K562 (cell line): ENCODE results near the gene AJM1. TPM values are rescaled to one million over a fixed set of nuclear protein-coding genes. Genes with fewer than 3 reads are reported as not detected.

Experiments
- BCOR ChIP-seq: fragments of 450-650 bp; IDR thresholded peaks from 2 replicates; pipeline ENCODE4 v1.6.1; 2016
- COPS2 ChIP-seq: fragments of 450-650 bp; conservative IDR thresholded peaks from 2 replicates; pipeline ENCODE4 v1.6.1; 2016; ENCODE audit warnings: mild to moderate bottlenecking, moderate library complexity
- ETS2 ChIP-seq: IDR thresholded peaks from 2 replicates; pipeline ENCODE4 v1.6.1; 2016; ENCODE audit warnings: borderline replicate concordance, missing genetic modification characterization, mild to moderate bottlenecking, moderate library complexity, missing compliant biosample characterization; ENCODE audit not compliant: poor library complexity, severe bottlenecking
- GABPA ChIP-seq: fragments of 200-800 bp; sonication (Bioruptor generic); conservative IDR thresholded peaks from 2 replicates; pipeline ENCODE4 v1.6.1; 2016; ENCODE audit warnings: low read depth, missing genetic modification characterization, missing compliant biosample characterization
- HMGN3 ChIP-seq: IDR thresholded peaks from 2 replicates; pipeline ENCODE4 v1.6.1; 2011; ENCODE audit warnings: borderline replicate concordance, low read depth, mild to moderate bottlenecking, mixed read lengths, low read length; ENCODE audit not compliant: insufficient read length; ENCODE audit errors: extremely low read depth
- ILF3 ChIP-seq: fragments of 450-650 bp; IDR thresholded peaks from 2 replicates; pipeline ENCODE4 v1.6.1; 2018; ENCODE audit warnings: antibody characterized with exemption, mild to moderate bottlenecking, moderate library complexity, borderline replicate concordance
- LCOR ChIP-seq: sonication (generic); formaldehyde crosslinking; IDR thresholded peaks from 2 replicates; pipeline ENCODE4 v1.8.0; 2022; ENCODE audit warnings: mild to moderate bottlenecking, missing genetic modification reagents
- SAFB2 ChIP-seq: fragments of 200-400 bp; formaldehyde crosslinking; IDR thresholded peaks from 2 replicates; pipeline ENCODE4 v1.6.1; 2018; ENCODE audit warnings: borderline replicate concordance, low read length, low read depth, moderate library complexity; ENCODE audit not compliant: severe bottlenecking
- SP2 ChIP-seq: IDR thresholded peaks from 2 replicates; pipeline ENCODE4 v1.6.1; 2011; ENCODE audit warnings: mild to moderate bottlenecking, low read depth, low read length, moderate library complexity; ENCODE audit not compliant: poor library complexity, severe bottlenecking; ENCODE audit errors: extremely low read depth
- SRSF7 ChIP-seq: fragments of 200-400 bp; formaldehyde crosslinking; optimal IDR thresholded peaks from 2 replicates; pipeline ENCODE3; 2017; ENCODE audit warnings: mild to moderate bottlenecking, low read depth, low read length
- TAF9B ChIP-seq: fragments of 450-650 bp; IDR thresholded peaks from 2 replicates; pipeline ENCODE4 v1.6.1; 2018; ENCODE audit warnings: mild to moderate bottlenecking; ENCODE audit not compliant: partially characterized antibody
- TAL1 ChIP-seq: fragments of 450-650 bp; IDR thresholded peaks from 2 replicates; pipeline ENCODE4 v1.6.1; 2016; ENCODE audit warnings: mild to moderate bottlenecking
- WHSC1 ChIP-seq: IDR thresholded peaks from one replicate; pipeline ENCODE4 v1.6.1; 2012; ENCODE audit warnings: low read length, control low read depth, inconsistent platforms
- ZNF165 ChIP-seq: fragments of 250-450 bp; sonication (Bioruptor Pico); IDR thresholded peaks from 2 replicates; pipeline ENCODE4 v1.4.0; 2020; ENCODE audit warnings: borderline replicate concordance
- ZNF263 ChIP-seq: sonication (generic); formaldehyde crosslinking; IDR thresholded peaks from 2 replicates; pipeline ENCODE4 v1.8.0; 2022; ENCODE audit warnings: mild to moderate bottlenecking, missing genetic modification reagents, borderline replicate concordance
- ZNF445 ChIP-seq: fragments of 250-450 bp; sonication (Bioruptor Pico); IDR thresholded peaks from 2 replicates; pipeline ENCODE4 v1.4.0; 2020; ENCODE audit warnings: low read depth, mild to moderate bottlenecking, moderate library complexity
- polyA plus RNA-seq, 8 experiments: library from polyadenylated mRNA; depleted of rRNA in 4 of 8; stranded (reverse) in 5 of 8; unstranded in 3 of 8; fragments of >200 nt; fragmentation: Nextera tagmentation in 2 of 8; fragmentation: Illumina TruSeq in 1 of 8; extraction: Ambion mirVana in 2 of 8; extraction: Trizol in 1 of 8; gene quantifications; 2 replicates each; pipeline versions ENCODE4 v1.2.1 to v1.2.3, GENCODE V29; 2011 to 2014; ENCODE audit warnings: inconsistent platforms in 1 of 8, missing spikeins in 1 of 8
- total RNA-seq, 7 experiments: library from RNA; depleted of rRNA in 6 of 7; stranded (reverse); fragments of >200 nt in 6 of 7; fragmentation: Illumina TruSeq in 2 of 7; extraction: Trizol in 2 of 7; gene quantifications; 2 replicates each; pipeline versions ENCODE4 v1.2.1 to v1.2.3, GENCODE V29; 2011 to 2021; ENCODE audit warnings: low replicate concordance in 1 of 7
- TF ChIP-seq, protein P1 (sequence below): fragments of 150-350 bp; IDR thresholded peaks from 2 replicates; pipeline ENCODE4 v1.6.1; 2014; ENCODE audit warnings: low read depth, mild to moderate bottlenecking, low read length, borderline replicate concordance
- TF ChIP-seq, protein P2 (sequence below): fragments of 450-650 bp; IDR thresholded peaks from 2 replicates; pipeline ENCODE4 v1.7.0; 2016; ENCODE audit warnings: borderline replicate concordance
- TF ChIP-seq, protein P3 (sequence below), 3 experiments: fragments of 200-800 bp in 1 of 3; sonication (Bioruptor generic) in 1 of 3; sonication (generic) in 1 of 3; formaldehyde crosslinking in 1 of 3; IDR thresholded peaks; 2 replicates each; pipeline versions ENCODE4 v1.6.1 to v1.8.0; 2016 to 2022; ENCODE audit warnings: mild to moderate bottlenecking in 2 of 3, missing compliant biosample characterization in 2 of 3, missing genetic modification characterization in 2 of 3, missing genetic modification reagents in 1 of 3
- TF ChIP-seq, protein P4 (sequence below): fragments of 250-450 bp; sonication (Bioruptor Pico); IDR thresholded peaks from 2 replicates; pipeline ENCODE4 v1.8.0; 2022; ENCODE audit warnings: inconsistent platforms

Gene AJM1
- total and polyA plus RNA-seq, 9 of the 15 experiments (the other 6 are each of a cell fraction or from before 2014, with no cell fraction given): 0.01 to 3.7 (median 0.65) TPM; not detected in 1

DNA sequence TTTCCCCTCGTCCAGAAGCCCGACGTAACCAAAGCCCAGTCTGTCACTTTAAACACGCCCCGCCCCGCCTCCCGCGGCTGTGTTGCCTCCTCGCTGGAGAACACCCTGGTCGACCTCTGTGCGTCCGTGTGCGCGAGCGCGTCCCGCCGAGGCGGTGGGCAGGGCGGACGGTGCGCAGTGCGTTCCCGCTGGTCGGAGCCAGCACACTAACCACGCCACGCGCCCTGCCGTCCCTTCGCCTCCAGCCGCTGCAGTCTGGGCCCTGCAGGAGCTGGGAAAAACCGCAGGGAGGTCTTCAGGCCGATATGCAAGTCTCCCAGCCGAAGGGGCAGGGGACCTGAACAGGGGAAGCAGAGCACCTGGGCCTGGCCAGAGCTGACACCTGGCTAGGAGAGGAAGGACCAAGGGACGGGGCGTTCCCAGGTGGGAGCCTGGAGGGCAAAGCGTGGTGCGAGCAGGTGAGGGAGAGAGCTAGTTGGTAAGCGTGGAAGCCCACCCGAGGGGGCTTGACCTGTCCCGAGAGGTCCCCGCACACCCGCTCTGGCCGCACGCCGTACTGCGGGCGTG is 5.6 kb downstream of the AJM1 start (continued):
- TF ChIP-seq ZNF263 (CRISPR knock-in tag) (peak; percentile 12), ILF3 (no peak), HMGN3 (peak; percentile 27), SAFB2 (no peak), SRSF7 (no peak), BCOR (peak; percentile 48), LCOR (CRISPR knock-in tag) (no peak), COPS2 (no peak), ZNF165 (CRISPR knock-in tag) (peak; percentile 70; the same call in 1 of the 2 replicates), SP2 (no peak), GABPA (tag) (no peak), ZNF445 (no peak), TAF9B (no peak), ETS2 (tag) (no peak), TAL1 (no peak), WHSC1 (no peak)
- TF ChIP-seq, protein P1, sequence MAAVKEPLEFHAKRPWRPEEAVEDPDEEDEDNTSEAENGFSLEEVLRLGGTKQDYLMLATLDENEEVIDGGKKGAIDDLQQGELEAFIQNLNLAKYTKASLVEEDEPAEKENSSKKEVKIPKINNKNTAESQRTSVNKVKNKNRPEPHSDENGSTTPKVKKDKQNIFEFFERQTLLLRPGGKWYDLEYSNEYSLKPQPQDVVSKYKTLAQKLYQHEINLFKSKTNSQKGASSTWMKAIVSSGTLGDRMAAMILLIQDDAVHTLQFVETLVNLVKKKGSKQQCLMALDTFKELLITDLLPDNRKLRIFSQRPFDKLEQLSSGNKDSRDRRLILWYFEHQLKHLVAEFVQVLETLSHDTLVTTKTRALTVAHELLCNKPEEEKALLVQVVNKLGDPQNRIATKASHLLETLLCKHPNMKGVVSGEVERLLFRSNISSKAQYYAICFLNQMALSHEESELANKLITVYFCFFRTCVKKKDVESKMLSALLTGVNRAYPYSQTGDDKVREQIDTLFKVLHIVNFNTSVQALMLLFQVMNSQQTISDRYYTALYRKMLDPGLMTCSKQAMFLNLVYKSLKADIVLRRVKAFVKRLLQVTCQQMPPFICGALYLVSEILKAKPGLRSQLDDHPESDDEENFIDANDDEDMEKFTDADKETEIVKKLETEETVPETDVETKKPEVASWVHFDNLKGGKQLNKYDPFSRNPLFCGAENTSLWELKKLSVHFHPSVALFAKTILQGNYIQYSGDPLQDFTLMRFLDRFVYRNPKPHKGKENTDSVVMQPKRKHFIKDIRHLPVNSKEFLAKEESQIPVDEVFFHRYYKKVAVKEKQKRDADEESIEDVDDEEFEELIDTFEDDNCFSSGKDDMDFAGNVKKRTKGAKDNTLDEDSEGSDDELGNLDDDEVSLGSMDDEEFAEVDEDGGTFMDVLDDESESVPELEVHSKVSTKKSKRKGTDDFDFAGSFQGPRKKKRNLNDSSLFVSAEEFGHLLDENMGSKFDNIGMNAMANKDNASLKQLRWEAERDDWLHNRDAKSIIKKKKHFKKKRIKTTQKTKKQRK: no peak
- TF ChIP-seq, protein P2, sequence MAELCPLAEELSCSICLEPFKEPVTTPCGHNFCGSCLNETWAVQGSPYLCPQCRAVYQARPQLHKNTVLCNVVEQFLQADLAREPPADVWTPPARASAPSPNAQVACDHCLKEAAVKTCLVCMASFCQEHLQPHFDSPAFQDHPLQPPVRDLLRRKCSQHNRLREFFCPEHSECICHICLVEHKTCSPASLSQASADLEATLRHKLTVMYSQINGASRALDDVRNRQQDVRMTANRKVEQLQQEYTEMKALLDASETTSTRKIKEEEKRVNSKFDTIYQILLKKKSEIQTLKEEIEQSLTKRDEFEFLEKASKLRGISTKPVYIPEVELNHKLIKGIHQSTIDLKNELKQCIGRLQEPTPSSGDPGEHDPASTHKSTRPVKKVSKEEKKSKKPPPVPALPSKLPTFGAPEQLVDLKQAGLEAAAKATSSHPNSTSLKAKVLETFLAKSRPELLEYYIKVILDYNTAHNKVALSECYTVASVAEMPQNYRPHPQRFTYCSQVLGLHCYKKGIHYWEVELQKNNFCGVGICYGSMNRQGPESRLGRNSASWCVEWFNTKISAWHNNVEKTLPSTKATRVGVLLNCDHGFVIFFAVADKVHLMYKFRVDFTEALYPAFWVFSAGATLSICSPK: no peak
- TF ChIP-seq, protein P3, sequence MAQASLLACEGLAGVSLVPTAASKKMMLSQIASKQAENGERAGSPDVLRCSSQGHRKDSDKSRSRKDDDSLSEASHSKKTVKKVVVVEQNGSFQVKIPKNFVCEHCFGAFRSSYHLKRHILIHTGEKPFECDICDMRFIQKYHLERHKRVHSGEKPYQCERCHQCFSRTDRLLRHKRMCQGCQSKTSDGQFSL (CRISPR knock-in tag; IDR thresholded peaks at IDR 0.05): no peak
- TF ChIP-seq, protein P3 (tag; IDR thresholded peaks at IDR 0.05): no peak
- TF ChIP-seq, protein P4, sequence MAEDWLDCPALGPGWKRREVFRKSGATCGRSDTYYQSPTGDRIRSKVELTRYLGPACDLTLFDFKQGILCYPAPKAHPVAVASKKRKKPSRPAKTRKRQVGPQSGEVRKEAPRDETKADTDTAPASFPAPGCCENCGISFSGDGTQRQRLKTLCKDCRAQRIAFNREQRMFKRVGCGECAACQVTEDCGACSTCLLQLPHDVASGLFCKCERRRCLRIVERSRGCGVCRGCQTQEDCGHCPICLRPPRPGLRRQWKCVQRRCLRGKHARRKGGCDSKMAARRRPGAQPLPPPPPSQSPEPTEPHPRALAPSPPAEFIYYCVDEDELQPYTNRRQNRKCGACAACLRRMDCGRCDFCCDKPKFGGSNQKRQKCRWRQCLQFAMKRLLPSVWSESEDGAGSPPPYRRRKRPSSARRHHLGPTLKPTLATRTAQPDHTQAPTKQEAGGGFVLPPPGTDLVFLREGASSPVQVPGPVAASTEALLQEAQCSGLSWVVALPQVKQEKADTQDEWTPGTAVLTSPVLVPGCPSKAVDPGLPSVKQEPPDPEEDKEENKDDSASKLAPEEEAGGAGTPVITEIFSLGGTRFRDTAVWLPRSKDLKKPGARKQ (CRISPR knock-in tag): no peak
